Measurements from ENCODE around the gene SCAND1.

The SCAND1 gene

GRCh38 chr20:35988910-35989463 is 34.7 kb upstream of the SCAND1 start:
- no peaks in the 10 kb centered on the region for H3K27me3 ChIP-seq (ENCODE audit: insufficient read depth, low read length)
- TF ChIP-seq EZH2 (IDR thresholded peaks at IDR 0.05; ENCODE audit: borderline replicate concordance, low read length), result no peak
- no peak for TF ChIP-seq CTCF (IDR thresholded peaks at IDR 0.05; ENCODE audit: low read length)
- H3K4me2 ChIP-seq (ENCODE audit: low read length), result no peak overlapping the region
- H3K4me3 ChIP-seq (ENCODE audit: low read depth, low read length, poor library complexity, severe bottlenecking), result no peak overlapping the region
- H3K4me1 ChIP-seq (ENCODE audit: insufficient read depth, low read length, severe bottlenecking), result no peaks in the 10 kb centered on the region
- no peak overlapping the region for H3K9ac ChIP-seq (ENCODE audit: low read length)
- no peaks in the 10 kb centered on the region for H3K36me3 ChIP-seq (ENCODE audit: insufficient read depth, low read length)
- no peaks in the 10 kb centered on the region for H3F3A ChIP-seq (ENCODE audit: insufficient read depth, low read length)
- no peaks in the 10 kb centered on the region for H3K9me3 ChIP-seq (ENCODE audit: low read length)
- no peaks in the 10 kb centered on the region for H3K79me2 ChIP-seq (ENCODE audit: insufficient read depth, low read length)
- no peaks in the 10 kb centered on the region for H4K20me1 ChIP-seq (ENCODE audit: insufficient read depth, low read length)
- H2AFZ ChIP-seq (ENCODE audit: low read length), result no peak overlapping the region
- no peak overlapping the region for H3K27ac ChIP-seq (ENCODE audit: low read depth, low read length, poor library complexity, severe bottlenecking)
- H3K9me2 ChIP-seq (ENCODE audit: low read depth, low read length), result no peaks in the 10 kb centered on the region

- Histone ChIP-seq H3K9me2 (ENCODE audit: low read depth, low read length) (no peaks in the 10 kb centered on the region), H3K79me2 (ENCODE audit: insufficient read depth, low read length) (no peaks in the 10 kb centered on the region), H3K4me2 (ENCODE audit: low read length) (no peak overlapping the region), H3F3A (ENCODE audit: insufficient read depth, low read length) (no peaks in the 10 kb centered on the region), H4K20me1 (ENCODE audit: insufficient read depth, low read length) (no peaks in the 10 kb centered on the region), H3K27ac (ENCODE audit: low read depth, low read length, poor library complexity, severe bottlenecking) (no peak overlapping the region), H3K36me3 (ENCODE audit: insufficient read depth, low read length) (no peaks in the 10 kb centered on the region), H3K9ac (ENCODE audit: low read length) (no peak overlapping the region), H3K4me1 (ENCODE audit: insufficient read depth, low read length, severe bottlenecking) (no peaks in the 10 kb centered on the region), H2AFZ (ENCODE audit: low read length) (no peak overlapping the region), H3K27me3 (ENCODE audit: insufficient read depth, low read length) (no peaks in the 10 kb centered on the region), H3K9me3 (ENCODE audit: low read length) (no peaks in the 10 kb centered on the region), H3K4me3 (ENCODE audit: low read depth, low read length, poor library complexity, severe bottlenecking) (no peak overlapping the region)
- no peak for TF ChIP-seq CTCF (IDR thresholded peaks at IDR 0.05; ENCODE audit: low read length)
- TF ChIP-seq EZH2 (IDR thresholded peaks at IDR 0.05; ENCODE audit: borderline replicate concordance, low read length), result no peak
These were observed 31.5 kb upstream of the SCAND1 start for GRCh38 chr20:35985806-35986205.

DNA sequence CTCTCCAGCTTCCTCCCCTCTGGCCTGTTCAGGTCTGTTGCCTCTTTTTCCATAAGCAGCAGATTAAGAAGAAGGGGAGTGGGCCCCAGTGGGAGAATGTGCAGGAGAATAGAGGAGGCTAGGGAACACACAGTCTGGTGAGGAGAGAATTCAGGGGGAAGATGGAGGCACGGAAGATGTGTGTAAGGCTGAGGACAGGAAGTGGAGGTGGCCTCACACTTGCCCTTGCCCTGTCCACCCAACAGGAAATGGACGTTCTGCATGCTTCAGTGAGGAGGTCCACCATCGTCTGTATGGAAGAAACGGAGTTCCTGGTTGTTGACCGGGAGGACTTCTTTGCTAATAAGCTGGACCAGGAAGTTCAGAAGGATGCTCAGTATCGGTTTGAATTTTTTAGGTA is 30.1 kb upstream of the SCAND1 start:
- H3K27ac ChIP-seq (ENCODE audit: low read depth, low read length, poor library complexity, severe bottlenecking), result no peak overlapping the region
- no peak overlapping the region for H3K9ac ChIP-seq (ENCODE audit: low read length)
- H3K9me3 ChIP-seq (ENCODE audit: low read length), result no peaks in the 10 kb centered on the region
- no peaks in the 10 kb centered on the region for H3K36me3 ChIP-seq (ENCODE audit: insufficient read depth, low read length)
- no peak overlapping the region for H2AFZ ChIP-seq (ENCODE audit: low read length)
- H3K4me1 ChIP-seq (ENCODE audit: insufficient read depth, low read length, severe bottlenecking), result no peaks in the 10 kb centered on the region
- H3K27me3 ChIP-seq (ENCODE audit: insufficient read depth, low read length), result no peaks in the 10 kb centered on the region
- H3K9me2 ChIP-seq (ENCODE audit: low read depth, low read length), result no peaks in the 10 kb centered on the region
- no peaks in the 10 kb centered on the region for H3F3A ChIP-seq (ENCODE audit: insufficient read depth, low read length)
- H3K79me2 ChIP-seq (ENCODE audit: insufficient read depth, low read length), result no peaks in the 10 kb centered on the region
- H4K20me1 ChIP-seq (ENCODE audit: insufficient read depth, low read length), result no peaks in the 10 kb centered on the region
- no peak overlapping the region for H3K4me2 ChIP-seq (ENCODE audit: low read length)
- TF ChIP-seq EZH2 (IDR thresholded peaks at IDR 0.05; ENCODE audit: borderline replicate concordance, low read length) (no peak), CTCF (IDR thresholded peaks at IDR 0.05; ENCODE audit: low read length) (no peak)
- no peak overlapping the region for H3K4me3 ChIP-seq (ENCODE audit: low read depth, low read length, poor library complexity, severe bottlenecking)

Measured in OCI-LY1 (cell line).